ENCODE data around the gene CTCFL.

CTCFL gene

DNA sequence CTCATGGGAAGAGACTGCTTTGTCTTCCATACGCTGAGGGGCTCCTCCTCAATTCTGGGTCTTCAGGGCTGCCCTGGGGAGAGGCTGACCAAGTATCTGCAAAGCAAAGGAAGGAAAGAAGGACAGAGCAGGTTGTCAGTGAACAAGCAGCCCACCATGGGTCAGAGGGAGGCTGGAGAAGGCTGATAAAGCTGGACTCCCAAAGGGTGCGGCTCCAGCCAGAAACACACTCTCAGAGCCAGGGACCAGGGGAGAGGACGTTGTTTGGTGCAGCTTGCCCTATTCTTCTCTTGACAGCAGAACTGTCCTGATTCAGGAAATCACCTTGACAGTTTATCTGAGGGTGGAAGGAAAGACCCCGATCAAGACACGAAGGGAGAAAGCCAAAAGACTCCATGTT lies 10.4 kb upstream of the CTCFL start:
- Histone ChIP-seq H3K27ac (ENCODE audit: low read length) (no peak overlapping the region), H3K4me1 (ENCODE audit: control insufficient read depth, insufficient read depth, low read length) (no peaks in the 10 kb centered on the region)
- no CpG with 5 or more reads among the region's 5 CpGs for WGBS (ENCODE audit: insufficient coverage, insufficient read length)

DNA sequence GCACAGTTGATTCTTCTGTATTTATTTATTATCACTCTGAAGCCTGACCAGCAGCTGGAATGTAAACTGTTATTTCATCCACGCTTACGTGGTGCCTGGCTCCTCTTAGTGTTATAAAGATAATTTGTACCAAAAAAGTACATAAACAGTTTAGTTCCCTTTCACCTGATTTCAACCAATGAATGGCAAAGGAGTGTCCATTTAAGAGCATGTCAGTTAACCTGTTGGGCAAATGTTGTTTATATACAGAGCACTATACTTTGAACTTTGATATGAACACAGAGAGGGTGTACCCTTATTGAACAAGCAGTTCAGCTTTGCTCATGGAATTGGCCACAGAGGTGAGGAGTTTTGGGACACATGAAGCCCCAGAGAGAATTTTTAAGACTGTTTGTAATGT lies 7.2 kb upstream of the CTCFL start:
- Histone ChIP-seq H3K27ac (ENCODE audit: low read length) (no peak overlapping the region), H3K27me3 (ENCODE audit: control insufficient read depth, insufficient read depth, low read length) (no peaks in the 10 kb centered on the region), H3K9me3 (ENCODE audit: control insufficient read depth, insufficient read depth, low read length) (no peaks in the 10 kb centered on the region; the same call in 1 of the 2 replicates), H3K4me3 (ENCODE audit: low read length) (no peak overlapping the region), H3K4me1 (ENCODE audit: control insufficient read depth, insufficient read depth, low read length) (no peaks in the 10 kb centered on the region), H3K36me3 (ENCODE audit: control insufficient read depth, insufficient read depth, low read length) (no peaks in the 10 kb centered on the region)
- WGBS (ENCODE audit: insufficient coverage, insufficient read length), result no CpG with 5 or more reads among the region's 2 CpGs
- no peak for DNase-seq (ENCODE audit: low read depth, low spot score)

More for the DNA sequence above, 10.4 kb upstream of the CTCFL start:
- Histone ChIP-seq H3K36me3 (ENCODE audit: control insufficient read depth, insufficient read depth, low read length) (no peaks in the 10 kb centered on the region), H3K27me3 (ENCODE audit: control insufficient read depth, insufficient read depth, low read length) (no peaks in the 10 kb centered on the region), H3K9me3 (ENCODE audit: control insufficient read depth, insufficient read depth, low read length) (peaks cover 2% of the 10 kb centered on the region; the same call in 1 of the 2 replicates), H3K4me3 (ENCODE audit: low read length) (no peak overlapping the region)
- DNase-seq (ENCODE audit: low read depth, low spot score), result no peak

DNA sequence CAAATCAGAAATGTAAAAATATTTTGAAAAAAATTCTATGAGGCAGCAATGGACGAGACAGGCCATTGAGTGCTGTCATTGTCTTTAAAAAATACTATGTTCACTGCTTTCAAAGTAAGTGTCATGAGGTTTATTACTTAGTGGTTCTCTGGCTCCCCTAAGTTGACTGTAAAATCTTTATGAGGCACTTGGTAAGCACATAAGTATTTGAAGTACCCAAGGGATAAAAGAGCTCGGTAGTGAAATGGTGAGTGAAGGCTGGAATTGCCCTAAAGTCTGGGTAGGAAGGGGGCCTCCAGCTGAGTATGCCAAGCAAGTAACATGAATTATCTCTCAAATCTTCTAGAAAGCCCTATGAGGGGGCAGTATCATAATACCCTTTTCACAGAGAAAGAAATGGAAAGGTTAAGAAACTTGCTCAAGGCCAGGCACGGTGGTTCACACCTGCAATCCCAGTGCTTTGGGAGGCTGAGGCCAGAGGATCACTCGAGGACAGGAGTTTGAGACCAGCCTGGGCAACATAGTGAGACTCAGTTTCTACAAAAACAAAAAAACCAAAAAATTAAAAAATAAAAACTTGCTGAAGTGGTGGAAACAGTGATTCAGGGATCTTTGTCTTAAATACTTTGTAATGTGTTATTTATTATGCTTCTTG lies 5.5 kb upstream of the CTCFL start:
- H3K4me1 ChIP-seq (ENCODE audit: control insufficient read depth, insufficient read depth, low read length), result 0 out of 2 replicates have a peak, but pooled peaks cover 2% of the 10 kb centered on the region
- H3K9me3 ChIP-seq (ENCODE audit: control insufficient read depth, insufficient read depth, low read length), result no peaks in the 10 kb centered on the region
- H3K4me3 ChIP-seq (ENCODE audit: low read length), result no peak overlapping the region
- no peak overlapping the region for H3K27ac ChIP-seq (ENCODE audit: low read length)
- no peaks in the 10 kb centered on the region for H3K36me3 ChIP-seq (ENCODE audit: control insufficient read depth, insufficient read depth, low read length)
- no CpG with 5 or more reads among the region's 4 CpGs for WGBS (ENCODE audit: insufficient coverage, insufficient read length)
- no peak for DNase-seq (ENCODE audit: low read depth, low spot score)
- H3K27me3 ChIP-seq (ENCODE audit: control insufficient read depth, insufficient read depth, low read length), result no peaks in the 10 kb centered on the region

DNA sequence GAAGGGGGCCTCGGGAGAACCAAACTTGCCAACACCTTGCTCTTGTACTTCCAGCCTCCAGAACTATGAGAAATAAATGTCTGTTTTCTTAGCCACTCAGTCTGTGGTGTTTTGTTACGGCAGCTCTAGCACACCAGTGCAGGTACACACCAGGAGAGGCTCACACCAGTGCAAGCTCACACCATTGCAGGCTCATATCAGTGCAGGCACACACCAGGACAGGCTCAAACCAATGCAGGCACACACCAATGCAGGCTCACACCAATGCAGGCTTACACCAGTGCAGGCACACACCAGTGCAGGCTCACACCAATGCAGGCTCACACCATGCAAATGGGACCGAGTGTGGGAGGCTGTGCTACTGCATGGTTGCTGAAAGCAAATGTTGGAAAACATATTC lies 4.9 kb upstream of the CTCFL start:
- DNase-seq (ENCODE audit: low read depth, low spot score), result no peak
- H3K9me3 ChIP-seq (ENCODE audit: control insufficient read depth, insufficient read depth, low read length), result no peaks in the 10 kb centered on the region
- peaks cover 3% of the 10 kb centered on the region; the same call in 1 of the 2 replicates for H3K4me1 ChIP-seq (ENCODE audit: control insufficient read depth, insufficient read depth, low read length)
- no peak overlapping the region for H3K27ac ChIP-seq (ENCODE audit: low read length)
- no peaks in the 10 kb centered on the region for H3K27me3 ChIP-seq (ENCODE audit: control insufficient read depth, insufficient read depth, low read length)
- WGBS (ENCODE audit: insufficient coverage, insufficient read length), result no CpG with 5 or more reads among the region's 3 CpGs
- no peak overlapping the region for H3K4me3 ChIP-seq (ENCODE audit: low read length)
- no peaks in the 10 kb centered on the region for H3K36me3 ChIP-seq (ENCODE audit: control insufficient read depth, insufficient read depth, low read length)

DNA sequence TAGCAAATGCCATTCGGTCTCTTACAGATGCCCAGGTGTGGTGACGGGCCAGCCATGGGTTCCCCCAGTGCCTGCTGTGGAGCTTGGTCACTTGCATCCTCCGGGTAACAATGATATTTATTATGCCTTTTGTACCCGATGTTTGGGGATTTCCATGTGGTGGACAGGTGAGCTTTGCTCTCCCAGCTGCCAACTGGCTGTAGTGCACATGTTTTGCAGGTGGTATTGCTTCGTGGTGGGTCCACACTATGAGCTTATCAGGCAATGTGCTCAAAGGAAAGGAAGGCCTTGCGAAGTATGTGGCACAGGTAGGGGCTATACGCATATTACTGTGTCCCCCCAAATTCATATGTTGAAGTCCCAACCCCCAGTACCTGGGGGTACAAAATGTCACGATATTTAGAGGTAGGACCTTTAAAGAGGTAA lies 4.2 kb upstream of the CTCFL start:
- Histone ChIP-seq H3K4me3 (ENCODE audit: low read length) (no peak overlapping the region), H3K27ac (ENCODE audit: low read length) (no peak overlapping the region), H3K27me3 (ENCODE audit: control insufficient read depth, insufficient read depth, low read length) (no peaks in the 10 kb centered on the region), H3K4me1 (ENCODE audit: control insufficient read depth, insufficient read depth, low read length) (peaks cover 4% of the 10 kb centered on the region; the same call in 1 of the 2 replicates), H3K9me3 (ENCODE audit: control insufficient read depth, insufficient read depth, low read length) (no peaks in the 10 kb centered on the region), H3K36me3 (ENCODE audit: control insufficient read depth, insufficient read depth, low read length) (no peaks in the 10 kb centered on the region)
- no peak for DNase-seq (ENCODE audit: low read depth, low spot score)
- WGBS (ENCODE audit: insufficient coverage, insufficient read length), result no CpG with 5 or more reads among the region's 8 CpGs

DNA sequence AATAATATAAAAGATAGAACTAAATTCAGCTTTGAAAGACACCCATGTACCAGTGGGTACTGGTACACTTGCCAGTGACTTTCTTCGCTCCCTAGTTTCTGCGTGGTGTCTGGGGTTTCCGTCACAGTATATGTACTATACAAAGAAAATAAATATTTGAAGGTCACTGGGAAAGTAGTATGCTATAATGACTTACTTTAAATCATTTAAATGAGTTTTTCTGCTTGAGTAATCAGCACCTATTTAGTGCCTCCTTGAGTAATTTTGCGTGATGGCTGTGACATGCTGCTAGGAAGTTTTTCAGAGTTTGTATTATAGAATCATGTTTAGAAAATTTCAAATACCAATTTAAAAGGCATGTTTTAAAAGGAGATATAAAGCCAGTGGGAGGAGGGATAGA lies 3.2 kb upstream of the CTCFL start:
- Histone ChIP-seq H3K36me3 (ENCODE audit: control insufficient read depth, insufficient read depth, low read length) (no peaks in the 10 kb centered on the region), H3K4me1 (ENCODE audit: control insufficient read depth, insufficient read depth, low read length) (peaks cover 6% of the 10 kb centered on the region; the same call in 1 of the 2 replicates), H3K4me3 (ENCODE audit: low read length) (no peak overlapping the region), H3K9me3 (ENCODE audit: control insufficient read depth, insufficient read depth, low read length) (no peaks in the 10 kb centered on the region), H3K27me3 (ENCODE audit: control insufficient read depth, insufficient read depth, low read length) (no peaks in the 10 kb centered on the region), H3K27ac (ENCODE audit: low read length) (no peak overlapping the region)
- no CpG with 5 or more reads among the region's 4 CpGs for WGBS (ENCODE audit: insufficient coverage, insufficient read length)
- DNase-seq (ENCODE audit: low read depth, low spot score), result no peak

DNA sequence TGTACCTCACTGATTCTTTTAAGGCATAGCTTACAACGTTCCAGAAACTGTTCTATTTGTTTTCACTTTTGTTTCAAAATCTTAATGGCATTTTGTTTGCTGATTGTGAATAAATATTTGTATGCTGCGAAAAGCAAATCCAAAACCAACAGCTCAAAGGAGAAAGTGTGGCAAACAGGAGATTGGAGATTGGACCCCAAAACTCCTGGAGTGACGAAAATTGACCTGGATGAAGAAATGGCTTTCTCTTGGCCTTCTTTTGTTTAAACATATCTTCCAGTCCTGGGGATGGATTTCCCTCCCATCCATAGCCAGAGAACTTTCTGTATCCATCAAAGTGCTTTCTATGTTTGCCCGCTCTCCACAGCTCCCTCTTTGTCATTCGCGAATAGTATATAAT lies 2.8 kb upstream of the CTCFL start:
- H3K4me3 ChIP-seq (ENCODE audit: low read length), result no peak overlapping the region
- no peaks in the 10 kb centered on the region for H3K9me3 ChIP-seq (ENCODE audit: control insufficient read depth, insufficient read depth, low read length)
- H3K36me3 ChIP-seq (ENCODE audit: control insufficient read depth, insufficient read depth, low read length), result no peaks in the 10 kb centered on the region
- no peak overlapping the region for H3K27ac ChIP-seq (ENCODE audit: low read length)
- WGBS (ENCODE audit: insufficient coverage, insufficient read length), result no CpG with 5 or more reads among the region's 6 CpGs
- DNase-seq (ENCODE audit: low read depth, low spot score), result no peak
- H3K27me3 ChIP-seq (ENCODE audit: control insufficient read depth, insufficient read depth, low read length), result no peaks in the 10 kb centered on the region
- H3K4me1 ChIP-seq (ENCODE audit: control insufficient read depth, insufficient read depth, low read length), result peaks cover 6% of the 10 kb centered on the region; the same call in 1 of the 2 replicates

DNA sequence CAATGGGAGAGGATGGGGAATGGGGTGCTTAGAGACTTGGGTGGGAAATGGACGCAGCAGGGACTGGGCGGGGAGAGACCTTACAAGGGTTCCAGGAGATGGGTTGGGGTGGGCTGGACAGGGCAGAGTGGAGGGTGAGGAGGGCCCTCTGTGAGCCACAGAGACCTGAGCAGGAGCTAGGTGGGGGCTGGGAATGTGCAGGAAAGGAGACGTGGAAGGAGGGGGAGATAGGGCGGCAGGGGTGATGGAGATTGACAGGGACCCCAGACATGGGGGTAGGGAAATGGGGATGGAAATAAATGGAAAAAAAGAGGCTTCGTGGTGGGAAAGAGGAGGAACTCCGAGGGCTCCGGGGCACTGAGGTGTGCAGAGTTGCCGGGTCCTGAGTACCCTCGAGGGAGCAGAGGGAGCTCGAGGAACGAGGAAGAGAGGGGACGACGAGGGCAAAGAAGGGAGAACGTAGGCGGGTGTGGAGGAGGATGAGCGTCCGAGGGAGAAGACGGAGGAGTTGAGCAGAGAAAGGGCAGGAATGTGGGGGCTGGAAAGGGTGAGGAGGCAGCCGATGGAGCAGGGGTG lies 2.0 kb upstream of the CTCFL start:
- H3K27ac ChIP-seq (ENCODE audit: low read length), result no peak overlapping the region
- no peak for DNase-seq (ENCODE audit: low read depth, low spot score)
- no peaks in the 10 kb centered on the region for H3K9me3 ChIP-seq (ENCODE audit: control insufficient read depth, insufficient read depth, low read length)
- H3K4me3 ChIP-seq (ENCODE audit: low read length), result no peak overlapping the region
- WGBS (ENCODE audit: insufficient coverage, insufficient read length), result 100% methylated on average over 1 of the region's 19 CpGs
- peaks cover 8% of the 10 kb centered on the region; the same call in 1 of the 2 replicates for H3K4me1 ChIP-seq (ENCODE audit: control insufficient read depth, insufficient read depth, low read length)
- H3K27me3 ChIP-seq (ENCODE audit: control insufficient read depth, insufficient read depth, low read length), result no peaks in the 10 kb centered on the region
- no peaks in the 10 kb centered on the region for H3K36me3 ChIP-seq (ENCODE audit: control insufficient read depth, insufficient read depth, low read length)

DNA sequence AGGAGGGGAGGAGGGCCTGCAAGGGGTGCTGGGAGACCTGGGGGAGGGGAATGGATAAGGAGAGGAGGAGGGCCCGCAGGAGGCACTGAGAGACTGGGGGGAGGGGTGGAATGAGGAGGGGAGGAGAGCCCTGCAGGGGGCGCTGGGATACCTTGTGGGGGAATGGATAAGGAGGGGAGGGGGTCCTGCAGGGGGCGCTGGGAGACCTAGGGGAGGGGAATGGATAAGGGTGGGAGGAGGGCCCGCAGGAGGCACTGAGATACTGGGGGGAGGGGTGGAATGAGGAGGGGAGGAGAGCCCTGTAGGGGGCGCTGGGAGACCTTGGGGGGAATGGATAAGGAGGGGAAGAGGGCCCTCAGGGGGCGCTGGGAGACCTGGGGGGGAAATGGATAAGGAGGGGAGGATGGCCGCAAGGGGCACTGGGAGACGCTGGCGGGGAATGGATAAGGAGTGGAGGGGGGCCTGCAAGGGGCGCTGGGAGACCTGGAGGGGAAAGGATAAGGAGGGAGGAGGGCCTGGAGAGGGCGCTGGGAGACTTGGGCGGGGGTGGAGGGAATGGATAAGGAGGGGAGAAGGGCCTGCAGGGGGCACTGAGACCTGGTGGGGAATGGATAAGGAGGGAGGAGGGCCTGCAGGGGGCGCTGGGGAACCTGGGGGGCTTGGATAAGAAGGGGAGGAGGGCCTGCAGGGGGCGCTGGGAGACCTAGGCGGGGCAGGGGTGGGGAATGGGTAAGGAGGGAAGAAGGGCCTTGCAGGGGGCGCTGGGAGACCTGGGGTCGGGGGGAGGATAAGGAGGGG lies 1.3 kb upstream of the CTCFL start:
- H3K9me3 ChIP-seq (ENCODE audit: control insufficient read depth, insufficient read depth, low read length), result no peaks in the 10 kb centered on the region
- no CpG with 5 or more reads among the region's 17 CpGs for WGBS (ENCODE audit: insufficient coverage, insufficient read length)
- no peaks in the 10 kb centered on the region for H3K27me3 ChIP-seq (ENCODE audit: control insufficient read depth, insufficient read depth, low read length)
- H3K4me1 ChIP-seq (ENCODE audit: control insufficient read depth, insufficient read depth, low read length), result peaks cover 8% of the 10 kb centered on the region; the same call in 1 of the 2 replicates
- H3K27ac ChIP-seq (ENCODE audit: low read length), result no peak overlapping the region
- no peak for DNase-seq (ENCODE audit: low read depth, low spot score)
- no peaks in the 10 kb centered on the region for H3K36me3 ChIP-seq (ENCODE audit: control insufficient read depth, insufficient read depth, low read length)
- no peak overlapping the region for H3K4me3 ChIP-seq (ENCODE audit: low read length)

DNA sequence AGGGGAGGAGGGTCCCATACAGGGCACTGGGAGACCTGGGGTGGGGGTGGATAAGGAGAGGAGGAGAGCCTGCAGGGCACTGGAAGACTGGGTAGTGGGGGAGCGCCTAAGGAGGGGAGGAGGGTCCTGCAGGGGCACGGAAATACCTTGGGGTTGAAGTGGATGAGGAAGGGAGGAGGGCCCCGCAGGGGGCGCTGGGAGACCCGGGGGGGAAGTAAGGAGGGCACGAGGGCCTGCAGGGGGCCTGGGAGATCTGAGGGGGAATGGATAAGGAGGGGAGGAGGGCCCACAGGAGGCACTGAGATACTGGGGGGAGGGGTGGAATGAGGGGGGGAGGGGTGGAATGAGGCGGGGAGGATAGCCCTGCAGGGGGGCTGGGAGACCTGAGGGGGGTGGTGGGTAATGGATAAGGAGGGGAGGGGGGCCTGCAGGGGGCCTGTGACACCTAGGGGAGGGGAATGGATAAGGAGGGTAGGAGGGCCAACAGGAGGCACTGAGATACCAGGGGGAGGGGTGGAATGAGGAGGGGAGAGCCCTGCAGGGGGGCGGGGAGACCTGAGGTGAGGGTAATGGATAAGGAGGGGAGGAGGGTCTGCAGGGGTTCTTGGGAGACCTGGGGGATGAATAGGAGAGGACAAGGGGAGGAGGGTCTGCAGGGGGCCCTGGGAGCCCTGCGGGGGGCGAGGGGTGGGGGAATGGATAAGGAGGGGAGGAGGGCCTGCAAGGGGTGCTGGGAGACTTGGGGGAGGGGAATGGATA lies 567 bp upstream of the CTCFL start:
- WGBS (ENCODE audit: insufficient coverage, insufficient read length), result no CpG with 5 or more reads among the region's 10 CpGs
- Histone ChIP-seq H3K4me3 (ENCODE audit: low read length) (no peak overlapping the region), H3K9me3 (ENCODE audit: control insufficient read depth, insufficient read depth, low read length) (no peaks in the 10 kb centered on the region), H3K36me3 (ENCODE audit: control insufficient read depth, insufficient read depth, low read length) (no peaks in the 10 kb centered on the region), H3K27ac (ENCODE audit: low read length) (no peak overlapping the region), H3K27me3 (ENCODE audit: control insufficient read depth, insufficient read depth, low read length) (no peaks in the 10 kb centered on the region), H3K4me1 (ENCODE audit: control insufficient read depth, insufficient read depth, low read length) (peaks cover 8% of the 10 kb centered on the region; the same call in 1 of the 2 replicates)
- no peak for DNase-seq (ENCODE audit: low read depth, low spot score)

Measured in iPS DF 6.9 (cell line).